Non-pigmented ciliary epithelial cell (primary cell): ENCODE measurements around the gene TDRD9.

Experiments
- DNase-seq: peaks from one replicate; pipeline ENCODE4 v3.0.0-alpha.2; 2010; ENCODE audit warnings: low read depth

Gene TDRD9

DNA sequence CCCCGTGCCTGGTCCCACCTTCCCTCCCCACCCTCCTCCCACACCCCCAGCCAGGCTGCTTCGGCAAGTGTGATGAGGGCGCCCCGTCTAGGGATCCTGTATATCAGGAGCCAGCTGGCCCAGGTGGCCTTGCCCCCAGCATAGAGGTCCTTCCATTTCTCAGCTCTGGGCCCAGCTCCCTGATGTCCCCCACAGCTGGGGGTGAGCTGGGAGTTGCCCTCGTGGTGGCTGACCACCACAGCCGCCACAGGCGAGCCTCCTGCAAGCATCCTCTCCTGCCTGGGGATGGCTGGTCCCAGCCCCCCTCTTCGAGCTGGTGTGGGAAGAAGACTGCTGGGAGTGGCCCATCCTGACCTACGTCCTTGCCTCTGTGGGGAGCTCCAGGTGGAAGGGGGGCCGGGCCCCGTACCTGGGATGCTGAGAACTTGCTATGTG is 164.7 kb downstream of the TDRD9 start:
- no peak for DNase-seq

- DNase-seq = no peak
Observed at GRCh38 chr14:104093366-104094055, 165.3 kb downstream of the TDRD9 start.

DNA sequence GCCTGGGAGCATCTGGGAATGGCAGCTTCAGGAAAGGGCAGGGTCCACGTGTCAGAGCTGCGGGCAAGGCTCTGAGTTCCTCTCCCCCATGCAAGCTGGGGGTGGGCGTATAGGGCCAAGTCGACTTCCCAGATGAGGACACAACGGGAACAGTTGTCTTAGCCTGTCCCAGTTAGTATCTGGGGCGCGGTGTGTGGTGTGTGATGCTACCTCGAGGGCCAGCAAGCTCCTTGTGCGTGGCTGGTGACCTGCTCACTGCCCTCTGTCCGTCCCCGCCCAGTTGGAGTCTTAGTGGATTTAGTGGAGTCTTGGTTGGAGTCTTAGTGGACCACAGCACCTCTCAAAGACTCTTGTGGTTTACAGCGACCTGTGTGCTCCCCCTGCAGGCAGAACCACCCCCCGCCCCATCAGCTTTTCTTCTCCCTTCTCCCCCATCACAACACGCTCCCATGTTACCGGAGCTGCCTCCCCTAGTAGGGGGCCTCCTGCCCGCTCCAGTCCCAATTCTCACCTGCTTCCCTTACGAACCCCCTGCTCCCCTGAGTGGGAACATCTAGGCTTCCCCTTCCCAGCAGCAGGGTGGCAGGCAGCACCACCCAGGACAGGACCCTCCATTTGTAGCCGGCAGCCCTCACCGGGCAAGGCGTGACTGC is 165.9 kb downstream of the TDRD9 start:
- DNase-seq = no peak

DNA sequence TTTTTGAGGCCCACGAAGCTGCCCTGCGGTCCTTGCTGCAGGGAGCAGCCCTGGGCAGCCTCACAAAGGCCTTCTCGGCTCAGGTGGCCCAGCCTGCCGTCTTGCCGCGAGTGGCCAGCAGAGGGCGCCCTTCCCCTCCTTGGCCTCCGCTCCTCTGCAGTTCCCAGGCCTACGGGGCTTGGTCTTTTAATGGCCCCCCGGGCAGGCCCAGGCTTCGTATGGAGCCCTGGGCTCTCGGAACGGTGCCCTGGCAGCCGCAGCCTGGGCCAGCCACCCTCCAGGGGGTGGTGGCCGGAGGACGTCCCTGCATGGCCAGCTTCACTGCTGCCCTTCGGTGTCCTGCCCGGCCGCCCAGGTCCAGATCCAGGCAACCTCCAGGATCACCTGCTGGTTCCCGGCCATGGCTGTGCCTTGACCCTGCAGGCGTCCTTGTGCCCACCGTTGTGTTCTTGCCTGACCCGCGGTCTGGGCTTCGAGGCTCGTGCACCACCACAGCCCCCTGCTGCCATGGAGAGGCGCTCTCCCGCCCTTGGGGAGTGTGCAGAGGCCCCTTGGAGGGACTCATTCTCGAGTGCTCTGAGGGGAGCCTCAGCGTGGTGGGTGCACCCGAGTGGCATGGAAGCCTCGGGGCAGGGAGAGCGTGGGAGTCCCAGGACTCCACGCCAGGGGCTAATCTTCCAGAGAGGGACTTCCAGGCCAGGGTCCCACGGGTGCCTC is 166.6 kb downstream of the TDRD9 start:
- DNase-seq = no peak

- no peak for DNase-seq
Observed at GRCh38 chr14:104095426-104096310, 167.4 kb downstream of the TDRD9 start.

- no peak for DNase-seq
Observed at GRCh38 chr14:104096318-104096717, 168.1 kb downstream of the TDRD9 start.

DNA sequence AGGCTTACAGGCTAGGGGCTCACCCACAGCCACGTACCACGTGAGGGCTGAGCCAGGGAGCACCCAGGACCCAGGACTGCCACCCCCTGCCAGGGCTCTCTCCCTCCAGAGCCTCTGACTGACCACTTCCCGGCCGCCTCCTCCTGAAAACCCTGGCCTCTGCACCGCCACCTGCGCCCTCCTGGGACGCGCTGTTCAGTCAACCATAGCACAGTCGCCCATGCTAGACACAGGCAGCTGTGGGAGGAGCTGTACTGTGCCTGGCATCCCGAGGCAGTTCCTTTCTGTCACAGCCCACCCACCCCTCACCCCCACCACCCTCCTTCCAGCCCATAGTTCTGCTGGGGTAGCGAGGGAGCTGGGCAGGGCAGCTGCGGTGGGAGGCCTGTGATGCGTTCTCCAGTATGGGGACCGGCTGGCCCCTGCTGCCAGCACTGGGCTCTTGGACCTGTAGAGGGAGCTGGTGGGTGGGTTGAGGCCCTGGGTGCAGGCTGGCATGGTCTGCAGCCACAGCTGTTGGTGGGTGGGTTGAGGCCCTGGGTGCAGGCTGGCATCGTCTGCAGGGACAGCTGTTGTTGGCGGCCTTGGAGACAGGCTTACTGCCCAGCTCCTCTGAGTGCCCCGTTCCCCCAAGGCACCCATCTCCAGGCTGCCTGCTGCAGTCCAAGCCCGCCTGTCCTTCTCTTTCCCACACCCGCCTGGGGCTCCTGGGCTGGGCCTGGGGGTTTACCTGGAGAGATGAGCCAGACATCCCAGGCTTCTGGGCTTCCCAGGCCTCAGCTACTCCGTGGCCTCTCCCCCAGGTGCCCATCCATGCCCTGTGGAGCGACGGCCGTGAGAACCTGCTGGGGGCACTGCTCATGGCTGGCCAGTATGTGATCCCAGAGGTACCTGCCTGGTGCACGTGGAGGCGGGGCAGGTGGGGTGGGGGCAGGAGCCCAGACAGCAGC is 168.8 kb downstream of the TDRD9 start:
- no peak for DNase-seq

- DNase-seq = no peak
Observed at GRCh38 chr14:104098272-104099095, 170.2 kb downstream of the TDRD9 start.

GRCh38 chr14:104099096-104100041 is 171.1 kb downstream of the TDRD9 start:
- DNase-seq = no peak

- DNase-seq = no peak
Observed at GRCh38 chr14:104100171-104101085, 172.2 kb downstream of the TDRD9 start.

DNA sequence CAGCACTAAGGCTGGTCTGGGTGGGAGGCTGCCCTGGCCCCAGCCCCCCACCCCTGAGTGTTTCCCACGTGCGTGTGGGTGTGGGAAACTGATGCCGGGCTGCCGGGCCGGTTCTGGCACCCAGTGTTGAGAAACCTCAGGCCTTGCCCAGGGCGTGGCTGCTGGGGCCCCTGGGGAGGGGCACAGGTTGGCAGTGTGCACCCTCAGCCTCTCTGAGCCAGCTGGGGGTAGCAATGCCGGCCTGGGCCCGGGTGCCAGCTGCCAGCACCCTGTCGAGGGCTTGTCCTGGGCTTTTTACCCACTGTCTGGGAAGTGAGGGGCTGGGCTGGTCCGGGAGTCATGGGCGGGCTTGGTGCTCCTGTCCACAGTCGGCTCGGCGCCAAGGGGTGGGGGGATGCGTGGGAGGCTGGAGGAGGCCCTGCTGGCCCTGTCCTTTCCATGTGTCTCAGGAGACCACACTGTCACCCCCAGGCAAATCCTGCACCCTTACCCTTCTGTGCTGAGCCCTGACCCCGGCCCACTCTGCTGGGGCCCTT is 172.9 kb downstream of the TDRD9 start:
- DNase-seq = no peak

- no peak for DNase-seq
Observed at GRCh38 chr14:104101651-104102281, 173.5 kb downstream of the TDRD9 start.
